OCI-LY7 (cell line): Measurements from ENCODE around the gene YOD1. TPM values are rescaled to one million over a fixed set of nuclear protein-coding genes. Genes with fewer than 3 reads are reported as not detected.

Source experiments
- BruUV-seq: library from RNA; stranded (reverse); fragments of 400-500 nt; replicated peaks from 2 replicates; lab custom pipeline; 2021; lab: Mats Ljungman, UMichigan
- CTCF ChIA-PET: fragments of 300-600 bp; sonication (Branson Sonifier 250); formaldehyde crosslinking; loops from one replicate; lab custom pipeline; 2022; ENCODE audit warnings: antibody characterized with exemption; ENCODE audit not compliant: unreplicated experiment; lab: Charles Lee
- POLR2A ChIA-PET: fragments of 300-600 bp; sonication (Branson Sonifier 250); formaldehyde crosslinking; loops from one replicate; lab custom pipeline; 2022; ENCODE audit warnings: antibody characterized with exemption; lab: Charles Lee
- DNase-seq: peaks from one replicate; pipeline ENCODE4 v3.0.0-alpha.2; 2015; ENCODE audit warnings: low spot score
- H2AFZ ChIP-seq: fragments of 200-600 bp; sonication (generic), shearing (Covaris generic); 2 replicates; pipeline ENCODE4 v1.6.1; 2014; ENCODE audit warnings: mild to moderate bottlenecking, antibody characterized with exemption, low read length, moderate library complexity
- H3K27ac ChIP-seq: fragments of 200-600 bp; sonication (generic); 2 replicates; pipeline ENCODE4 v1.5.1; 2014; ENCODE audit warnings: mixed run types, low read depth, mild to moderate bottlenecking, moderate library complexity, low read length, inconsistent platforms; ENCODE audit not compliant: poor library complexity, severe bottlenecking
- H3K36me3 ChIP-seq: fragments of 200-600 bp; sonication (generic); 2 replicates; pipeline ENCODE4 v1.6.1; 2014; ENCODE audit warnings: mild to moderate bottlenecking, antibody characterized with exemption, low read length, moderate library complexity, mixed read lengths; ENCODE audit not compliant: insufficient read depth
- H3K4me1 ChIP-seq: fragments of 200-600 bp; sonication (generic); 2 replicates; pipeline ENCODE4 v1.5.1; 2014; ENCODE audit warnings: mild to moderate bottlenecking, low read length; ENCODE audit not compliant: insufficient read depth, poor library complexity, severe bottlenecking
- H3K4me2 ChIP-seq: fragments of 200-600 bp; sonication (generic); 2 replicates; pipeline ENCODE4 v1.6.1; 2014; ENCODE audit warnings: mild to moderate bottlenecking, low read length
- H3K4me3 ChIP-seq: fragments of 200-600 bp; sonication (generic); 2 replicates; pipeline ENCODE4 v1.5.1; 2014; ENCODE audit warnings: mild to moderate bottlenecking, low read depth, low read length; ENCODE audit not compliant: poor library complexity, severe bottlenecking
- H3K79me2 ChIP-seq: fragments of 200-600 bp; sonication (generic); 2 replicates; pipeline ENCODE4 v1.6.1; 2016; ENCODE audit warnings: low read depth, mild to moderate bottlenecking, low read length, moderate library complexity, mixed read lengths; ENCODE audit not compliant: insufficient read depth
- H3K9me2 ChIP-seq: fragments of 200-600 bp; sonication (generic); 2 replicates; pipeline ENCODE4 v1.6.1; 2016; ENCODE audit warnings: mild to moderate bottlenecking, low read length, mixed read lengths; ENCODE audit not compliant: insufficient read depth
- H3K9me3 ChIP-seq: fragments of 200-600 bp; sonication (generic); 2 replicates; pipeline ENCODE4 v1.6.1; 2014; ENCODE audit warnings: mild to moderate bottlenecking, mixed run types, low read length, mixed read lengths
- H4K20me1 ChIP-seq: fragments of 200-600 bp; sonication (generic); 2 replicates; pipeline ENCODE4 v1.6.1; 2014; ENCODE audit warnings: mild to moderate bottlenecking, antibody characterized with exemption, low read length, moderate library complexity, mixed read lengths; ENCODE audit not compliant: insufficient read depth
- CTCF ChIP-seq: fragments of 200-600 bp; sonication (generic); conservative IDR thresholded peaks from 2 replicates; pipeline ENCODE4 v1.5.1; 2014; ENCODE audit warnings: mild to moderate bottlenecking, antibody characterized with exemption, low read length, moderate library complexity, mixed read lengths
- EZH2phosphoT487 ChIP-seq: fragments of 200-600 bp; sonication (generic); IDR thresholded peaks from 2 replicates; pipeline ENCODE4 v1.6.1; 2018; ENCODE audit warnings: low read depth, borderline replicate concordance, mild to moderate bottlenecking, mixed run types, antibody characterized with exemption, low read length, moderate library complexity, mixed read lengths
- intact Hi-C: fragments of 100-400 bp; cut with micrococcal nuclease; formaldehyde crosslinking; loops from one replicate; pipeline ENCODE4 v1.10.0; 2022; ENCODE audit not compliant: unreplicated experiment
- total RNA-seq, 2 experiments: library from RNA; depleted of rRNA in 1 of 2; stranded (reverse); fragments of >200 nt in 1 of 2; shearing (Covaris generic) in 1 of 2; gene quantifications; 2 replicates each; pipeline ENCODE4 v1.2.3, GENCODE V29; 2014 to 2022

Gene YOD1
- total RNA-seq, 2 experiments from 2014 or later = 16.2 to 16.5 TPM

GRCh38 chr1:207093944-207094343, 42.9 kb upstream of the YOD1 start:
- Histone ChIP-seq H3K9me2 (no peaks in the 10 kb centered on the region), H3K27ac (no peak overlapping the region), H3K4me2 (no peak overlapping the region), H3K36me3 (no peaks in the 10 kb centered on the region), H4K20me1 (no peaks in the 10 kb centered on the region), H3K4me3 (no peak overlapping the region), H2AFZ (no peak overlapping the region), H3K4me1 (no peaks in the 10 kb centered on the region), H3K79me2 (no peaks in the 10 kb centered on the region), H3K9me3 (no peaks in the 10 kb centered on the region)
- no peak for DNase-seq
- POLR2A ChIA-PET = interaction anchor here (0.7 kb wide), 1 partner anchor 10 kb away, joined by 3 read pairs; no protein-coding TSS in a partner anchor
- intact Hi-C loops = no loop called here
- CTCF ChIA-PET = no interaction called here
- no TSS peak for BruUV-seq
- no peak for TF ChIP-seq CTCF
- TF ChIP-seq EZH2phosphoT487 = no peak

DNA sequence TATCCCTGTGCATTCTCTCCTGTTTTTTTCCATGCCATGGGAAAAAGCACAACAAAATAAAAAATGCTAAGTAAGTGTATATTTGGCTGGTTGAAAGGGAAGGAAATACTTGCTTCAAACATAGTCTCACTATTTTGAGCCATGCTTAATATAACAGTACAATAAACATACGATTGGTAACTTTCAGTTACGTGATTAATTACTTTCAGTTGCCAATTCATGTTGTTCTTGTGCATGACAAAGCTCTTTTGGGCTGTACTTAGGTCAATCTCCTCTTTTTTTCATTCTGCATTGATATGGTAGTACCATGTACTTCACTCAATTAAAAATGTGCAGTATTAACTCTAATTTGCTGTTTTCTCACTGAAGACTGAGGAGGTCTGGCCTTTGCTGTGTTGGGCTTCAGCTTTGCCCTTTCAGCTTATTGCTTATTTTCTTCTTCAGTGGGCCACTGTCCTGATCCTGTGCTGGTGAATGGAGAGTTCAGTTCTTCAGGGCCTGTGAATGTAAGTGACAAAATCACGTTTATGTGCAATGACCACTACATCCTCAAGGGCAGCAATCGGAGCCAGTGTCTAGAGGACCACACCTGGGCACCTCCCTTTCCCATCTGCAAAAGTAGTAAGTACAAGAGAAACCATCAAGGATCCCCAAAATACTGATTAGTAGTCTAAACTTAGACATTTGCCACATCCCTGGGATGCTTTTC, 40.3 kb upstream of the YOD1 start:
- no TSS peak for BruUV-seq
- TF ChIP-seq EZH2phosphoT487 (no peak), CTCF (no peak)
- Histone ChIP-seq H3K4me2 (no peak overlapping the region), H4K20me1 (no peaks in the 10 kb centered on the region), H3K4me3 (no peak overlapping the region), H3K36me3 (no peaks in the 10 kb centered on the region), H3K9me3 (no peaks in the 10 kb centered on the region), H2AFZ (no peak overlapping the region), H3K27ac (no peak overlapping the region), H3K4me1 (no peaks in the 10 kb centered on the region), H3K9me2 (no peaks in the 10 kb centered on the region), H3K79me2 (no peaks in the 10 kb centered on the region)
- POLR2A ChIA-PET = interaction anchor here (0.6 to 0.9 kb wide), 2 partner anchors 93 to 260 kb away, joined by 3 read pairs; no protein-coding TSS in a partner anchor
- CTCF ChIA-PET = no interaction called here
- intact Hi-C loops = no loop called here
- DNase-seq = no peak
